Nephron progenitor cell (in vitro differentiated cells): Measurements from ENCODE around the gene PPP2R5D.

ENCODE experiments used
- DNase-seq: peaks from one replicate; pipeline ENCODE4 v3.0.0; 2021
- H3K27ac Mint-ChIP-seq: 2 replicates; pipeline ENCODE4 v1.8.0; 2021; ENCODE audit warnings: mild to moderate bottlenecking, moderate library complexity, mixed read lengths
- H3K27me3 Mint-ChIP-seq: 2 replicates; pipeline ENCODE4 v1.8.0; 2021; ENCODE audit warnings: mild to moderate bottlenecking, low read depth, mixed read lengths; ENCODE audit not compliant: poor library complexity
- H3K36me3 Mint-ChIP-seq: 2 replicates; pipeline ENCODE4 v1.8.0; 2021; ENCODE audit warnings: low read depth, mixed read lengths
- H3K4me1 Mint-ChIP-seq: 2 replicates; pipeline ENCODE4 v1.8.0; 2021; ENCODE audit warnings: mixed read lengths
- H3K4me3 Mint-ChIP-seq: 2 replicates; pipeline ENCODE4 v1.8.0; 2021; ENCODE audit warnings: mild to moderate bottlenecking, moderate library complexity, mixed read lengths
- H3K9me3 Mint-ChIP-seq: 2 replicates; pipeline ENCODE4 v1.8.0; 2021; ENCODE audit warnings: mild to moderate bottlenecking, moderate library complexity, mixed read lengths
- TF ChIP-seq, protein P1 (sequence below): fragments of 200-600 bp; sonication (generic); IDR thresholded peaks from 2 replicates; pipeline ENCODE4 v1.5.0; 2021; ENCODE audit warnings: antibody characterized with exemption

PPP2R5D gene

GRCh38 chr6:43060034-43060754 is 75.8 kb downstream of the PPP2R5D start:
- peaks cover 35% of the 10 kb centered on the region for H3K4me1 Mint-ChIP-seq
- no peaks in the 10 kb centered on the region for H3K9me3 Mint-ChIP-seq
- H3K36me3 Mint-ChIP-seq, result peaks cover 40% of the 10 kb centered on the region
- peak overlapping the region; percentile 95 for H3K4me3 Mint-ChIP-seq
- H3K27ac Mint-ChIP-seq, result peak overlapping the region; percentile 99
- no peaks in the 10 kb centered on the region for H3K27me3 Mint-ChIP-seq
- TF ChIP-seq, protein P1, sequence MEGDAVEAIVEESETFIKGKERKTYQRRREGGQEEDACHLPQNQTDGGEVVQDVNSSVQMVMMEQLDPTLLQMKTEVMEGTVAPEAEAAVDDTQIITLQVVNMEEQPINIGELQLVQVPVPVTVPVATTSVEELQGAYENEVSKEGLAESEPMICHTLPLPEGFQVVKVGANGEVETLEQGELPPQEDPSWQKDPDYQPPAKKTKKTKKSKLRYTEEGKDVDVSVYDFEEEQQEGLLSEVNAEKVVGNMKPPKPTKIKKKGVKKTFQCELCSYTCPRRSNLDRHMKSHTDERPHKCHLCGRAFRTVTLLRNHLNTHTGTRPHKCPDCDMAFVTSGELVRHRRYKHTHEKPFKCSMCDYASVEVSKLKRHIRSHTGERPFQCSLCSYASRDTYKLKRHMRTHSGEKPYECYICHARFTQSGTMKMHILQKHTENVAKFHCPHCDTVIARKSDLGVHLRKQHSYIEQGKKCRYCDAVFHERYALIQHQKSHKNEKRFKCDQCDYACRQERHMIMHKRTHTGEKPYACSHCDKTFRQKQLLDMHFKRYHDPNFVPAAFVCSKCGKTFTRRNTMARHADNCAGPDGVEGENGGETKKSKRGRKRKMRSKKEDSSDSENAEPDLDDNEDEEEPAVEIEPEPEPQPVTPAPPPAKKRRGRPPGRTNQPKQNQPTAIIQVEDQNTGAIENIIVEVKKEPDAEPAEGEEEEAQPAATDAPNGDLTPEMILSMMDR, result no peak
- no peak for DNase-seq

DNA sequence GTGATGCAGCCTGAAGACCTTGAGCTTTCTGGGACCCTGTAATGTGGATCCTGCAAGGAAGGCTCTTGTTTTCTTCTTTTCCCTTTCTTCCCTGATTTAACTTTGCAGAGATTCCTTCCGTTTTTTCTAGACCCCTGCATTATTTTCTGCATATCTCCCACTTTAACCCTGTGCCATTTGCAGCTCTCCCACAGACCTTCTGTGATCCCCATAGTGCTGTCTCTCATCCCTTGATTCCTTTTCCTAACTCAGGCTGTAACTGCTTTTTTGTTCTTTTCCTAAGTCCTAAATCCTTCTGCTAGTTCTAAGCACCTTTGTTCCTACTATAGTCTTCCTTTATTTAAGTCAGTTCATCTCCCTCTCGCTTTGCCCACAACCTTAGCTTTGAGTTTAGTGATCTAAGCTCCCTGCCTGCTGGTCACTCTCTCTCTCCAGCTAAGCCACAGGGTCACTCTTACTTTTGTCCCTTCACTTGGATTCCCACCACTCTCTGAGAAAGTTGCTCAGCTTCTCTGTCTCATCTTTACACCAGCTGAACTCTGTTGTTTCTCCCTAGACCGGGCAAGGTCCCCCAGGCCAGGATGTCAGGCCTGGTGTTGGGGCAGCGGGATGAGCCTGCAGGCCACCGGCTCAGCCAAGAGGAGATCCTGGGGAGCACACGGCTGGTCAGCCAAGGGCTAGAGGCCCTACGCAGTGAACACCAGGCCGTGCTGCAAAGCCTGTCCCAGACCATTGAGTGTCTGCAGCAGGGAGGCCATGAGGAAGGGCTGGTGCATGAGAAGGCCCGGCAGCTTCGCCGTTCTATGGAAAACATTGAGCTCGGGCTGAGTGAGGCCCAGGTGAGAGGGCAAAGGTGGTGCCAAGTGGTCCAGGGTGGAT is 76.6 kb downstream of the PPP2R5D start:
- peaks cover 35% of the 10 kb centered on the region for H3K4me1 Mint-ChIP-seq
- no peak overlapping the region for H3K27ac Mint-ChIP-seq
- DNase-seq, result no peak
- TF ChIP-seq, protein P1, result no peak
- H3K9me3 Mint-ChIP-seq, result no peaks in the 10 kb centered on the region
- H3K4me3 Mint-ChIP-seq, result peak overlapping the region; percentile 95
- H3K27me3 Mint-ChIP-seq, result no peaks in the 10 kb centered on the region
- H3K36me3 Mint-ChIP-seq, result peaks cover 32% of the 10 kb centered on the region

GRCh38 chr6:43061861-43062260 is 77.5 kb downstream of the PPP2R5D start:
- Mint-ChIP-seq H3K27me3 (no peaks in the 10 kb centered on the region), H3K4me1 (peaks cover 35% of the 10 kb centered on the region), H3K4me3 (peak overlapping the region; percentile 22), H3K27ac (no peak overlapping the region), H3K36me3 (peaks cover 28% of the 10 kb centered on the region), H3K9me3 (no peaks in the 10 kb centered on the region)
- DNase-seq, result no peak
- TF ChIP-seq, protein P1, result no peak
